ENCODE results near the gene OR6B3. TPM values are rescaled to one million over a fixed set of nuclear protein-coding genes. Genes with fewer than 3 reads are reported as not detected.

Gene OR6B3
- total RNA-seq, 1 donor from 2014 or later = not detected

- intact Hi-C loops (cut with micrococcal nuclease) = no loop called here
- DNase-seq = no peak
- H3K4me3 Mint-ChIP-seq = no peak overlapping the region
- H3K27ac Mint-ChIP-seq = no peak overlapping the region
- no peak for ATAC-seq (ENCODE audit: low read depth)
- no peak for TF ChIP-seq CTCF (IDR thresholded peaks at IDR 0.05)
- ChIA-PET POLR2A (no interaction called here), CTCF (no interaction called here)
- H3K4me1 Mint-ChIP-seq = no peaks in the 10 kb centered on the region
- no peaks in the 10 kb centered on the region for H3K9me3 Mint-ChIP-seq
- peaks cover 15% of the 10 kb centered on the region for H3K27me3 Mint-ChIP-seq
- no peaks in the 10 kb centered on the region for H3K36me3 Mint-ChIP-seq (ENCODE audit: low read depth)
Measured at GRCh38 chr2:240033330-240033678, 20.0 kb downstream of the OR6B3 start.

DNA sequence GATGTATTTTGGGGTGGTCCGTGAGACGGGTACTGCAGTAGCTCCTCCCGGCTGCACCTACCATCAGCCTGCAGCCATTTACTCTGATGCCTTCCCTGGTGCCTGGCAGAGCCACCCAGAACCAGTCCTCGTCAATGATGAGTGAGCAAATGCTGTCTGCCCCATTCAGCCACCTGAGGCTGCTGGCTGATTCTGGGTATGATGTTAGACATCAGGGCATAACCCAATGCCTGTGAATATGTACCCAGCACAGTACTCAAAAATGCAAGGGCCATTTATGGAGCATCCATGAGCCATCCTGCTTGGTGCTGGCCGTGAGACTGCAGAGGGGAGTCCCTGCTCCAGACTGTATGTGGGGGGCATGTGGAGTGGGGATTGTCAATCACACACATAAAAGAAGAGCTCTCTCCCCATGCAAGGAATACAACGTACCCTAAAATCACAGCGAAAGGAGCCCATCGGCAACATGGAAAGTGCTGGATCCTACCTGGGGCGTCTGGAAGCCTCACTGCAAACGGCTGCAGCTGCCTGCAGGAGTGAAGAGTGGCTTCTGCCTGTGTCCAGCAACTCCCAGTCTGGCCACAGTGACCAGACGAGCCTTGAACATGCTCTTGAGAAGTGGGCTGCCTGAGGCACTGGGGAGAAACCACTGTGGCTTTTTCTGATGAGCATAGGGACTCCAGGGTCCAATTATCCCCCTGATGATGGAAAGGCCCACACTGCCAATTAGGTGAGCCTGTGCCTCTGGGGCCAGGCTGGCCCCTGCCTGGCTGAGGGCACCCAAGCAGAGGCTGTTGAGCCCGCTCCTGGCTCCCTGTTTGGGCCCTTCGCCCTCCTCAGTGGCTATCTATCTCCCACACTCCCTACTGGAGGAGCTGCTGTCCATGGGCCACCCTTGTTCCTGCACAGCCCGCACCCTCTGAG lies 20.7 kb downstream of the OR6B3 start:
- Mint-ChIP-seq H3K4me3 (no peak overlapping the region), H3K27me3 (peaks cover 15% of the 10 kb centered on the region), H3K4me1 (no peaks in the 10 kb centered on the region), H3K36me3 (ENCODE audit: low read depth) (no peaks in the 10 kb centered on the region), H3K9me3 (no peaks in the 10 kb centered on the region), H3K27ac (no peak overlapping the region)
- ChIA-PET POLR2A (no interaction called here), CTCF (no interaction called here)
- no peak for ATAC-seq (ENCODE audit: low read depth)
- no peak for TF ChIP-seq CTCF (IDR thresholded peaks at IDR 0.05)
- no peak for DNase-seq
- intact Hi-C loops (cut with micrococcal nuclease) = no loop called here

GRCh38 chr2:240030379-240031094 lies 22.8 kb downstream of the OR6B3 start, which contains the start of gene OR6B2:
OR6B2 (minus strand) TSS chr2:240030429; CDS start chr2:240030429, 0 bp downstream.
- Mint-ChIP-seq H3K36me3 (ENCODE audit: low read depth) (no peaks in the 10 kb centered on the region), H3K9me3 (no peaks in the 10 kb centered on the region), H3K4me3 (no peak within 1 kb of the TSS), H3K27me3 (peaks cover 9% of the 10 kb centered on the region), H3K27ac (no peak within 1 kb of the TSS), H3K4me1 (no peaks in the 10 kb centered on the region)
- no peak for DNase-seq
- POLR2A ChIA-PET = no interaction called here
- CTCF ChIA-PET = no interaction called here
- no peak for ATAC-seq (ENCODE audit: low read depth)
- no peak for TF ChIP-seq CTCF (IDR thresholded peaks at IDR 0.05)
- intact Hi-C loops (cut with micrococcal nuclease) = no loop called here

- ChIA-PET POLR2A (interaction anchor here (1.1 to 1.8 kb wide), 7 partner anchors 11 to 1736 kb away, joined by 3 to 11 read pairs (median 5); partner anchors contain the start of genes CAPN10 and HDAC4), CTCF (no interaction called here)
- Mint-ChIP-seq H3K27me3 (peaks cover 4% of the 10 kb centered on the region), H3K4me3 (peak overlapping the region; percentile 93), H3K27ac (peak overlapping the region; percentile 92), H3K36me3 (ENCODE audit: low read depth) (peaks cover 21% of the 10 kb centered on the region), H3K9me3 (no peaks in the 10 kb centered on the region), H3K4me1 (peaks cover 16% of the 10 kb centered on the region)
- DNase-seq (no peak), ATAC-seq (ENCODE audit: low read depth) (peak; percentile 8)
- no peak for TF ChIP-seq CTCF (IDR thresholded peaks at IDR 0.05)
- intact Hi-C loops (cut with micrococcal nuclease) = loop anchor here (1.0 to 10.0 kb wide), 4 partner anchors 112 to 1860 kb away; partner anchors contain the start of genes COPS9, GPC1 and HDAC4
Measured at GRCh38 chr2:240024766-240025165, 28.6 kb downstream of the OR6B3 start.

DNA sequence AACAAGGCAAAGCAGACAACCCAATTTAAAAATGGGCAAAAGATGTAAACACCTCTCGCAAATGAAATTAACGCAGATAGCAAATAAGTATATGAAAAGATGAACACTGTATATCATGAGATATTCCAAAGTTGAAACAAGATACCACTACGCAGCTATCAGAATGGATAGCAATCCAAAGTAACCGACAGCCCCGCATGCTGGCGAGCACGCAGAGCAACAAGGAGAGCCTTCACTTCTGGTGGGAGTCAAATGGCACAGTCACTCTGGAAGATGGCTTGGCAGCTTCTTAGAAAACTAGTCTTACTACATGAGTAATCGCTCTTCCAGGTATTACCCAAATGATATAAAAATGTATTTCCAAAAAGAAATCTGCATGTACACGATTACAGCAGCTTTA lies 29.5 kb downstream of the OR6B3 start:
- H3K4me3 Mint-ChIP-seq = peak overlapping the region; percentile 93
- TF ChIP-seq CTCF (IDR thresholded peaks at IDR 0.05) = no peak
- CTCF ChIA-PET = no interaction called here
- H3K4me1 Mint-ChIP-seq = peaks cover 16% of the 10 kb centered on the region
- H3K27ac Mint-ChIP-seq = no peak overlapping the region
- H3K27me3 Mint-ChIP-seq = no peaks in the 10 kb centered on the region
- intact Hi-C loops (cut with micrococcal nuclease) = loop anchor here (10.0 kb wide), 1 partner anchor 1861 kb away; no protein-coding TSS in a partner anchor
- no peak for DNase-seq
- ATAC-seq (ENCODE audit: low read depth) = no peak
- POLR2A ChIA-PET = no interaction called here
- no peaks in the 10 kb centered on the region for H3K9me3 Mint-ChIP-seq
- peaks cover 27% of the 10 kb centered on the region for H3K36me3 Mint-ChIP-seq (ENCODE audit: low read depth)

Measured in activated B cell treated with CpG ODN at 0.5 μM for 24 hours (primary cell).